Measurements from ENCODE around the gene ETFDH. TPM values are rescaled to one million over a fixed set of nuclear protein-coding genes. Genes with fewer than 3 reads are reported as not detected.

The ETFDH gene
- total and polyA plus RNA-seq, 2 experiments from 2014 or later: 11.4 to 17.7 TPM

DNA sequence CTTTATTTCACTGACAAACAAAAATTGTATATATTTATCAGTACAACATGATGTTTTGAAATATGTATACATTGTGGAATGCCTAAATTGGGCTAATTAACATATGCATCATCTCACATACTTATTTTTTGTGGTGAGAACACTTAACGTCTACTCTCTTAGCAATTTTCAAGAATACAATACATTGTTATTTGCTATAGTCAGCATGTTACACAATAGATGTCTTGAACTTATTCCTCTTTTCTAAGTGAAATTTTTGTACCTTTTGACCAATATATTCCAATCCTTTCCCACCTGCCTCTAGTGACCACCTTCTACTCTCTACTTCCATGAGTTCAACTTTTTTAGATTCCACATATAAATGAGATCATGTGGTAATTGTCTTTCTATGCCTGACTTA, 35.5 kb upstream of the ETFDH start:
- Histone ChIP-seq H3K36me3 (ENCODE audit: insufficient read depth) (no peaks in the 10 kb centered on the region), H3K4me2 (no peak overlapping the region), H3K27ac (ENCODE audit: low read depth) (no peak overlapping the region), H2AFZ (no peak overlapping the region), H3K4me3 (no peak overlapping the region), H3F3A (replicated peaks; ENCODE audit: low read depth) (no peaks in the 10 kb centered on the region), H3K9me2 (ENCODE audit: insufficient read depth) (0 out of 2 replicates have a peak, but pooled peaks cover 8% of the 10 kb centered on the region), H3K79me2 (replicated peaks; ENCODE audit: insufficient read depth) (no peaks in the 10 kb centered on the region), H4K20me1 (replicated peaks; ENCODE audit: insufficient read depth) (no peaks in the 10 kb centered on the region), H3K27me3 (ENCODE audit: insufficient read depth) (no peaks in the 10 kb centered on the region), H3K4me1 (ENCODE audit: insufficient read depth) (no peaks in the 10 kb centered on the region)
- H3K27ac Mint-ChIP-seq: no peak overlapping the region
- no peak for ATAC-seq
- no peaks in the 10 kb centered on the region for H3K4me1 Mint-ChIP-seq
- no peaks in the 10 kb centered on the region for H3K36me3 Mint-ChIP-seq (ENCODE audit: low read depth)
- H3K9me3 Mint-ChIP-seq: no peaks in the 10 kb centered on the region
- DNase-seq (ENCODE audit: low spot score): no peak
- no peak overlapping the region for H3K4me3 Mint-ChIP-seq
- TF ChIP-seq ZNF331 (CRISPR knock-in tag; IDR thresholded peaks at IDR 0.05; ENCODE audit: low read depth) (no peak), JUNB (IDR thresholded peaks at IDR 0.05; ENCODE audit: unreplicated experiment) (no peak), POLR2AphosphoS5 (IDR thresholded peaks at IDR 0.05; ENCODE audit: low read depth) (no peak)
- TF ChIP-seq, protein P1, sequence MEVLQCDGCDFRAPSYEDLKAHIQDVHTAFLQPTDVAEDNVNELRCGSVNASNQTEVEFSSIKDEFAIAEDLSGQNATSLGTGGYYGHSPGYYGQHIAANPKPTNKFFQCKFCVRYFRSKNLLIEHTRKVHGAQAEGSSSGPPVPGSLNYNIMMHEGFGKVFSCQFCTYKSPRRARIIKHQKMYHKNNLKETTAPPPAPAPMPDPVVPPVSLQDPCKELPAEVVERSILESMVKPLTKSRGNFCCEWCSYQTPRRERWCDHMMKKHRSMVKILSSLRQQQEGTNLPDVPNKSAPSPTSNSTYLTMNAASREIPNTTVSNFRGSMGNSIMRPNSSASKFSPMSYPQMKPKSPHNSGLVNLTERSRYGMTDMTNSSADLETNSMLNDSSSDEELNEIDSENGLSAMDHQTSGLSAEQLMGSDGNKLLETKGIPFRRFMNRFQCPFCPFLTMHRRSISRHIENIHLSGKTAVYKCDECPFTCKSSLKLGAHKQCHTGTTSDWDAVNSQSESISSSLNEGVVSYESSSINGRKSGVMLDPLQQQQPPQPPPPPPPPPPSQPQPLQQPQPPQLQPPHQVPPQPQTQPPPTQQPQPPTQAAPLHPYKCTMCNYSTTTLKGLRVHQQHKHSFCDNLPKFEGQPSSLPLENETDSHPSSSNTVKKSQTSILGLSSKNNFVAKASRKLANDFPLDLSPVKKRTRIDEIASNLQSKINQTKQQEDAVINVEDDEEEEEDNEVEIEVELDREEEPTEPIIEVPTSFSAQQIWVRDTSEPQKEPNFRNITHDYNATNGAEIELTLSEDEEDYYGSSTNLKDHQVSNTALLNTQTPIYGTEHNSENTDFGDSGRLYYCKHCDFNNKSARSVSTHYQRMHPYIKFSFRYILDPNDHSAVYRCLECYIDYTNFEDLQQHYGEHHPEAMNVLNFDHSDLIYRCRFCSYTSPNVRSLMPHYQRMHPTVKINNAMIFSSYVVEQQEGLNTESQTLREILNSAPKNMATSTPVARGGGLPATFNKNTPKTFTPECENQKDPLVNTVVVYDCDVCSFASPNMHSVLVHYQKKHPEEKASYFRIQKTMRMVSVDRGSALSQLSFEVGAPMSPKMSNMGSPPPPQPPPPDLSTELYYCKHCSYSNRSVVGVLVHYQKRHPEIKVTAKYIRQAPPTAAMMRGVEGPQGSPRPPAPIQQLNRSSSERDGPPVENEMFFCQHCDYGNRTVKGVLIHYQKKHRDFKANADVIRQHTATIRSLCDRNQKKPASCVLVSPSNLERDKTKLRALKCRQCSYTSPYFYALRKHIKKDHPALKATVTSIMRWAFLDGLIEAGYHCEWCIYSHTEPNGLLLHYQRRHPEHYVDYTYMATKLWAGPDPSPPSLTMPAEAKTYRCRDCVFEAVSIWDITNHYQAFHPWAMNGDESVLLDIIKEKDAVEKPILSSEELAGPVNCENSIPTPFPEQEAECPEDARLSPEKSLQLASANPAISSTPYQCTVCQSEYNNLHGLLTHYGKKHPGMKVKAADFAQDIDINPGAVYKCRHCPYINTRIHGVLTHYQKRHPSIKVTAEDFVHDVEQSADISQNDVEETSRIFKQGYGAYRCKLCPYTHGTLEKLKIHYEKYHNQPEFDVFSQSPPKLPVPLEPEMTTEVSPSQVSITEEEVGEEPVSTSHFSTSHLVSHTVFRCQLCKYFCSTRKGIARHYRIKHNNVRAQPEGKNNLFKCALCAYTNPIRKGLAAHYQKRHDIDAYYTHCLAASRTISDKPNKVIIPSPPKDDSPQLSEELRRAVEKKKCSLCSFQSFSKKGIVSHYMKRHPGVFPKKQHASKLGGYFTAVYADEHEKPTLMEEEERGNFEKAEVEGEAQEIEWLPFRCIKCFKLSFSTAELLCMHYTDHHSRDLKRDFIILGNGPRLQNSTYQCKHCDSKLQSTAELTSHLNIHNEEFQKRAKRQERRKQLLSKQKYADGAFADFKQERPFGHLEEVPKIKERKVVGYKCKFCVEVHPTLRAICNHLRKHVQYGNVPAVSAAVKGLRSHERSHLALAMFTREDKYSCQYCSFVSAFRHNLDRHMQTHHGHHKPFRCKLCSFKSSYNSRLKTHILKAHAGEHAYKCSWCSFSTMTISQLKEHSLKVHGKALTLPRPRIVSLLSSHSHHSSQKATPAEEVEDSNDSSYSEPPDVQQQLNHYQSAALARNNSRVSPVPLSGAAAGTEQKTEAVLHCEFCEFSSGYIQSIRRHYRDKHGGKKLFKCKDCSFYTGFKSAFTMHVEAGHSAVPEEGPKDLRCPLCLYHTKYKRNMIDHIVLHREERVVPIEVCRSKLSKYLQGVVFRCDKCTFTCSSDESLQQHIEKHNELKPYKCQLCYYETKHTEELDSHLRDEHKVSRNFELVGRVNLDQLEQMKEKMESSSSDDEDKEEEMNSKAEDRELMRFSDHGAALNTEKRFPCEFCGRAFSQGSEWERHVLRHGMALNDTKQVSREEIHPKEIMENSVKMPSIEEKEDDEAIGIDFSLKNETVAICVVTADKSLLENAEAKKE (CRISPR knock-in tag; IDR thresholded peaks at IDR 0.05): no peak
- H3K27me3 Mint-ChIP-seq (ENCODE audit: insufficient read depth, low read depth, poor library complexity): peaks cover 1% of the 10 kb centered on the region

DNA sequence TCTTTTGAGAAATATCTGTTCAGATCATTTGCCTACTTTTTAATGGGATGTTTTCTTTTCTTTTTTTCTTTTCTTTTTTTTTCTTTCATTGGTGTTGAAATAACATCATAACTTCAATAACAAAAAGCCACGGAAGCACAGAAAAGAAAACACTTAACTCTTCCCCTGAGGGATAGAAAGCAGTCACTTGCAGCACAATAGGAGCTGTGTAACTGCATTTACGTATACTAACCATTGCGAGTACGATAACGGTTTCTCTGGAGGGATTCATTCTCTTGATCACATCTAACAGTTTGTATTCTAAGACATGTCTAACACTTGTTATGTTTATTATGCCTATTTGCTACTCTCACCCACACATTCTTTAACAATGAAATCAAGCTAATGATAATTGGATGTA, 27.7 kb upstream of the ETFDH start:
- no peak overlapping the region for H3K4me3 ChIP-seq
- no peak overlapping the region for H2AFZ ChIP-seq
- no peak for ATAC-seq
- H3K9me2 ChIP-seq (ENCODE audit: insufficient read depth): 0 out of 2 replicates have a peak, but pooled peaks cover 8% of the 10 kb centered on the region
- no peaks in the 10 kb centered on the region for H3K4me1 ChIP-seq (ENCODE audit: insufficient read depth)
- DNase-seq (ENCODE audit: low spot score): no peak
- Mint-ChIP-seq H3K27me3 (ENCODE audit: insufficient read depth, low read depth, poor library complexity) (peaks cover 1% of the 10 kb centered on the region), H3K4me3 (no peak overlapping the region), H3K36me3 (ENCODE audit: low read depth) (peaks cover 3% of the 10 kb centered on the region; the same call in 1 of the 3 replicates), H3K9me3 (peaks cover 3% of the 10 kb centered on the region; the same call in 2 of the 3 replicates), H3K27ac (no peak overlapping the region), H3K4me1 (no peaks in the 10 kb centered on the region)
- no peak overlapping the region for H3K4me2 ChIP-seq
- no peaks in the 10 kb centered on the region for H3K79me2 ChIP-seq (replicated peaks; ENCODE audit: insufficient read depth)
- H3K27me3 ChIP-seq (ENCODE audit: insufficient read depth): no peaks in the 10 kb centered on the region
- H3K36me3 ChIP-seq (ENCODE audit: insufficient read depth): no peaks in the 10 kb centered on the region
- no peaks in the 10 kb centered on the region for H3F3A ChIP-seq (replicated peaks; ENCODE audit: low read depth)
- no peaks in the 10 kb centered on the region for H4K20me1 ChIP-seq (replicated peaks; ENCODE audit: insufficient read depth)
- H3K27ac ChIP-seq (ENCODE audit: low read depth): no peak overlapping the region
- TF ChIP-seq POLR2AphosphoS5 (IDR thresholded peaks at IDR 0.05; ENCODE audit: low read depth) (no peak), CREB1 (CRISPR knock-in tag; IDR thresholded peaks at IDR 0.05; ENCODE audit: low read depth) (no peak), STAT1 (IDR thresholded peaks at IDR 0.05; ENCODE audit: unreplicated experiment) (no peak), JUNB (IDR thresholded peaks at IDR 0.05; ENCODE audit: unreplicated experiment) (no peak), ETS1 (IDR thresholded peaks at IDR 0.05) (no peak), ZNF331 (CRISPR knock-in tag; IDR thresholded peaks at IDR 0.05; ENCODE audit: low read depth) (no peak), CTCF (conservative IDR thresholded peaks at IDR 0.05; ENCODE audit: low read depth in 2 of 2) (no peak), NANOG (IDR thresholded peaks at IDR 0.05; ENCODE audit: borderline replicate concordance) (no peak)

Measured in GM23338 (cell line).